MV-4-11 (cell line): ENCODE measurements around the gene TUNAR.
"Not testable (repeated sequence)": the region's sequence is repeated elsewhere in the genome, so short reads cannot be mapped to it uniquely, and the experiment has no call there.

ENCODE experiments used
- DNase-seq: peaks from one replicate; lab custom pipeline; 2025; lab: John Stamatoyannopoulos, UW

Gene TUNAR

DNA sequence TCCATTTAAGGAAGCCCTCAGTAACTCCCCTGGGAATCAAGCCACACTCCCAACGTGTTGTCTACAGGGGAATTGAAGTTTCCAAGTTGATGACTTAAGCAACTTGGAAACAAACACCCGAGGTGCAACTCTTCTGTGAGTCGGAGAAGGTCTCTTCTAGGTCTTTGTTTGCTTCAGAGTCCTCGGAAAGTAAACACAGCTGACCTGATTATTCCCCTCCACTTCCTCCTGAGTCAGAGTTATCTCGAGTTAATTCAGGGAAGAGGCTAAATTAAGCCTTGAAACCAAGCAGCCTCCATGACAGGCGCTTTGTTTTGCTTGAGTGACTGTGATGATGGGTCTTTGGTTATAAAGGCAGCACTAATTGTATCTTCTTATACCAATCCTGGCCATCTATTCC lies 41.8 kb downstream of the TUNAR start:
- DNase-seq = no peak

DNA sequence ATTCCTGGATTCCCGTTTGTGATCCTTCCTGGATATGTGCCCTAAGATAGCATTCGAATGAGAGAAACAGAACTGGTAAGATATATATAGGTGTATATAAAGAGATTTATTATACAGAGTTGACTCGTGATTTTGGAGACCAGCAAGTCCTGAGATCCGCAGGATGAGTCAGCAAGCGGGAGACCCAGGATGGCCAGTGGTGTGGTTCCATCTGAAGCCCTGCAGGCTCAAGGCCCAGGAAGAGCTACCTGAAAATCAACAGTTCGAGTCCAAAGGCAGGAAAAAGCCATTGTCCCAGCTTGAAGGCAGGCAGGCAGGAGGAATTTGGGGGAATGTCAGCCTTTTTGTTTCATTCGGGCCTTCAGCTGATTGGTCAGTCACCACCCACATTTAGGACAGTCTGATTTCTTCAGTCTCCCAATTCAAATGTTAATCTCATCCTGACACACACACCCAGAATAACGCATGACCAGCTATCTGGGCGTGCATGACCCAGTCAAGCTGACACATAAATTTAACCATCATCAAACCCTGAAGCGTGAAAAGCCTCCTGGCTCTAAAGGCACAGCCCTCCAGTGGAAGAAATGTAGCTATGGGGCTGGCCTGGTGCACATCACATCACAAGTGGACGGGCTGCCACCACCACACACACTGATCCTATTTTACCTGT lies 44.3 kb downstream of the TUNAR start:
- no peak for DNase-seq

DNA sequence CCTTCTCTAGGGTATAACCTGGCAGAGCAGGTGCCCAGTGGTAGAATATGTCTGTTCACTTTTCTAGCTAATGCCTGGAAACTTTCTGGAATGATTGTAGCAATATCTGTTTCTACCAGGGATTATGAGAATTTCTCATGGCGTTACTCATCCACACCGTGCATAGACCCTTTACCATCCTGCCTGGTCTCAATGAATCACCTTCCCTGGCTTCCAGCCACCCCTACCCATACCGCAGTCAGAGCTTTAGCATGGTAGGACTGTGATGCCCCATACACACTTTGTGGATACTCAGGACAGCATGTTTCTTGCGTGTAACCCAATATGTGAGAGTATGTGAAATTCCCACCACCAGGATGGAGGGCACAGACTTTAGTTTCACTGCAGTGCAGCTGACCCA lies 45.4 kb downstream of the TUNAR start:
- no peak for DNase-seq

DNA sequence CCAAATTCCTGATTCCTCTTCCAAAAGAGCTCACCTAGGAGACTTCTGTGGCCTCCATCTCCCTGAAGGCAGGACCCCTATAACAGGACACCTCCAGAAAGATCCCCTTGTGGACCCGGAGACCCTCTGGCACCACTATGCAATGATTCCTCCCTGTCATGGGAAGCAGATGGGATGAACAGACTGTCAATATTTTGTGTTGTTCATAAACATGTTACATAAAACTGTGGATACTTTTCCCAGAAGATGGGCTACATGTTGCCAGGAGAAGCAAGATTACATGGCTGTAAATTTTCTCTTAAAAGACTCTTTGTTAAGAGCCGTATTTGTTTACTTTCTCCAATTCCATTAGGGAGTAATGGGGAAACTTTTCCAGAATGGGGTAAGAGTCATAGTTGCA lies 52.1 kb downstream of the TUNAR start:
- no peak for DNase-seq

DNA sequence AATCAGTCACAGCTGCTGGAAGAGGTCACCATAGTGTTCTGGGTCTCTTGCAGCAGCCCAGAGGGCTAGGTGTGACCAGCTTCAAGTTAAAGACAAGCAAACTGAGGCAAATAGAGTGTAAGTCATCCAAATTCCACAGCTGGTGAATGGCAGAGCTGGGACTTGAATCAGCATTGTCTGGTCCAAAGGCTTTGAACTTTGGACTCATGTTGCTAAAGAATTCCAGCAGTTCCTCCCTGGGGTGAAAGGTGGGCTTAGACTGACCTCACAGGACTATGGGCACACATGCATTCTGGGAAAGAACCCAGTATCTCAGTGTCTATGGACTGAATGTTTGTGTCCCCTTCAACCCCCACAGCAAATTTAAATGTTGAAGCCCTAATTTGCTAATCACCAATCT lies 54.8 kb downstream of the TUNAR start:
- DNase-seq = no peak

DNA sequence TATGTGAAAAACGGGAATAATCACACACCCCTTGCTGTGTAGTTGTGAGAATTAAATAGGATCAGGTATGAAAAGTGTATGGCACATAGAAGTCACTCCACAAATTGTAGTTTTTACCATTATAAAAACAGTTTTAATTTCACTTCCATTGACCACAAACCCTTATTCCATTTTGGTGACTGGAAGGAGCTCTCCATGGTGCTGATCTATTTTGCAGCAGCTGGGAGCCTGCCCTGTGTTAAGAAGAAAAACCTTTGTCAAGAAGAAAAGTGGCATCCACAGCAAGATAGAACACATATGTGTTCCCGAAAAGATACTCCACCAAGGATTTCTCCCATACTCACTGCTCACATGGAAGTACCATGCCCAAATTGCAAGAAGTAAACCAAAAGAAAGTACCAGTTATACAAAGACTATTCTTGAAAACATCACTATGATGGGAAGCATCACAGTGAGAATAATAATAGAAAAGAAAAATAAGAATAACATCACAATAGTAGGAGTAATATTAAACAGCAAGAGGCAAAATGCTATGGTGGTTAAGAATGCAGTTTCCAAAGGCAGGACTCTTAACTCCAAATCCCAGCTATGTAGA lies 58.7 kb downstream of the TUNAR start:
- peak; percentile 21 for DNase-seq

DNA sequence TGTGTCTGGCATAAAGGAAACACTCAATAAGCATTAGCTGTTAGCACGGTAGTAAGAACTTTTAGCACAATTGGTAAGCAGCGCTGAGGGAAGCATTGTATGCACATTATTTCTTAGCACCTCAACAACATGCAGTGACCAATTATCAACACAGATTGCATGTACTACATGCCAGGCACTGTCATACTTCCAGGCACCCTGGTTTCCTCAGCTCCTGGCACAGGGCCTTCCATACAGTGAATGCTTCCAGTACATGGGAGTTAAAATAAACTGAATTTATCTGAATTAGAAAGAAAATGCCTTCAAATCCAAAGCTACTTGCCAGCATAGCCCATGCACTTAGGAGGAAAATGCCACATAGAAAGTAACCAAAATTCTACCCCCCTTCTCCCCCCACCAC lies 59.4 kb downstream of the TUNAR start:
- DNase-seq = no peak

DNA sequence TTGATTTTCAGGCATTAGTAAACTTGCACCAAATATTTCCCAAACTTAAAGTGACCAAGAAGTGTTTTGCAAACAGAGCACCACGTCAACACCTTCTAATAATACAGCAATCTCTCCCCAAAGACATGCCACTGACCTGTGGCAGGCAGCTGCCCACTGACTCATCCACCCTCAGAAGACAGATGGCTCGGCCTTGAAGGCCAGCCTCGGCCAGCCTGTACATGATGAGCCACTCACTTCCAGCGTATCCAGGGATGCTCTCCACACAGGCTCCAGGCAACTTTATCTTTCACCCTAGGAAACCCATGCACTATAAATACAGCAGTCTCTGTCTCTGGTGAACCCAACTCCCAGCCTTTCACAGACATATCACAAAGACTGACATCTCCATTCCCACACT lies 62.7 kb downstream of the TUNAR start:
- DNase-seq = no peak

DNA sequence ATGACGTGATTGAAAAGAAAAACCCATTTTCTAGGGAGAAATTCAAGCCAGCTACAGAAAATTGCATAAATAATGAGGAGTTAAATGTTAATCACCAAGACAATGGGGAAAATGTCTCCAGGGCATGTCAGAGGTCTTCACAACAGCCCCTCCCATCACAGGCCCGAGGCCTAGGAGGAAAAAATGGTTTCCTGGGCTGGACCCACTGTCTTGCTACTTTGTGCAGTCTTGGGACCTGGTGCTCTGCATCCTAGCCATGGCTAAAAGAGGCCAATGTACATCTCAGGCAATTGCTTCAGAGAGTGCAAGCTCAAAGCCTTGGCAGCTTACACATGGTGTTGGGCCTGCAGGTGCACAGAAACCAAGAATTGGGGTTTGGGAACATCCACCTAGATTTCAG lies 65.3 kb downstream of the TUNAR start:
- DNase-seq = no peak

DNA sequence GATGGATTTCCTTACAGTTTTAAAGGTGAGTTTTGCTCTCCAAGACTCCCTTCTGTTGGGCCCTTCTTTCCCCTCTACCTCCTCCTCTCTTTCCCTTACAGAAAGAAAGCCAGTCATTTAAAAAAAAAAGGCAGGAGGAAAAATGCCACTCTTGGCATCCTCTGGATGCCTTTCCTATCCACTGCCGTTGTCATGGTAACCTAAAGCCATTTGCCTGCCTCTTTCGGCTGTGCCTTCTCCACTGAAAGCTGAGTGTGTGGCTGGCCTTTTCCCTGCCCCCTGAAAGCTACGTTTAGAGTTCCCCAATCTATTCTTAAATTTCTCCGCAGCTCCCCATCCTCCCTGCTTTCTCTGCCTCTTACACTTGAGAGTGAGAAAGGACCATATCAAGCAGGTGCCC lies 67.1 kb downstream of the TUNAR start:
- no peak for DNase-seq

DNA sequence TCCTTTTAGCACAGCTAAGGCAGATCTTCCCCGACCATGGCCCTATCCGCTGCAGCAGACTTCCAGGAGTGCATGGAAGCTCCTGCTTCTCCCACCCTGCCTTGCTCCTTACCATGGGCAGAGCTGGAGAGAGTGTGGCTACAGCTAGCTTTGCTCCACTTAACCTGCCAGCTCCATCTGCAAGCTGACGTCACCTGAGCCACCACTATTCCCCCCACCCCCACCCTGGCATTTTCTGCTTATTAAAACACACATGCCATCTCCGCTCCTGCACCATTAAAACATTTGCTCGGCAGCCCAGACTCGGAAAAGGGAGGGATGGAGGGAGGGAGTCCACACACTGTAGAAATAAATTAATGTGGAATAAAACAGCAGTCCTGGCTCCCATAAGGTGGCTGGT lies 67.8 kb downstream of the TUNAR start:
- no peak for DNase-seq

DNA sequence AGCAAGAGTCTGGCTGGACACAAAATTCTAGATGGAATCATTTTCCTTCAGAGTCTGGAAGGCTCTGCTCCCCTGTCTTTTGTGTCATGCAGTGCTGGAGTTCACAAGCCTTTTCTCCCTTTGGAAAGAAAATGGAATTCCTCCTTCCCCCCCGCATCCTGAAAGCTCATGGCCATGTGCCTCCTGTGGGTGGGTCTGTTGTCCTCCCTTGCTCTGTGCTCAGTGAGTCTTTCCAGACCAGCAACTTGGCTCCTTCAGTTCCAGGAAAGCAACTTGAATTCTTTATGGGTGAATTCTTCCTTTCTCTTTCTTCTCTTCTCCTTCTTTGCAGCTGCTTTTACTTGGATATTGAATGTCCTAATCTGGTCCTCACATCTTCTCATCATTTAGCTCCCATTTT lies 70.2 kb downstream of the TUNAR start:
- DNase-seq = no peak

DNA sequence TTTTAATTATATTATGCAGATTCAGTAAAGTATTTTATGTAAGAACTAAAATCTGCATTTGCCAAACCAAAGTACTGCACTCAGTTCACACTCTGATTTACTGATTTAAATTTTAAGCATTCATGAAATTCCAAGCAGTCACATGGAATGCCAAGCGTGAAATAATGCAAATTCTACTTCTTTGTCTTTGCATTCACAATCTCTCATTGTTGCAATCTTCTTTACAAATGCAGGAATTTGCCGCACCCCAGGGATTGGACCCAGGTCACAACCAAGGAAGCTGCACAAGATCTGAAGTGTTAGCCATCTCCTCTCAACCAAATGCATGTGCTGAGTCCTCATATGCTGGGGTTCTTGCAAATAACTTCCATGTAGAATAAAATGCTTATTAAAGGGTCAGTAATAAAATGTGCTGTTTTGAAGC lies 71.9 kb downstream of the TUNAR start:
- DNase-seq = no peak

DNA sequence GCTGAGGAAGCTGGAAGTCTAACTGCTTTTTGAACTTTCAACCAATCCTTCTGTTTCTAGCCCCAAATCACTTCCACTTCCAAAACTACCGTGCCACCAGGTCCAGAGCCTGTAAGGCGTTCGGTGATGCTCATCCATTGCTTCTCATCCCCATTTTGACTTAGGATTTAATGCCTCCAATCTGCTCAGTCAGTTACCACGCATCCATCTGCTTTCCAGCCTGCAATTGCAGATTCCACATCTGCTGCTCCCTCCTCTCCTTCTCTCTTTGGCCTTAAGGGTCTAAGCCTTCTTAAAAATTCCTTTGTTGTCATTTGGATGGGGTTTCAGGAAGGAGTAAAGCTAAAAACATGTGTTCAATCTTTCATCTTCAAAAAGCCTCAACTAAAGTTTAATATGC lies 74.7 kb downstream of the TUNAR start:
- DNase-seq = no peak

DNA sequence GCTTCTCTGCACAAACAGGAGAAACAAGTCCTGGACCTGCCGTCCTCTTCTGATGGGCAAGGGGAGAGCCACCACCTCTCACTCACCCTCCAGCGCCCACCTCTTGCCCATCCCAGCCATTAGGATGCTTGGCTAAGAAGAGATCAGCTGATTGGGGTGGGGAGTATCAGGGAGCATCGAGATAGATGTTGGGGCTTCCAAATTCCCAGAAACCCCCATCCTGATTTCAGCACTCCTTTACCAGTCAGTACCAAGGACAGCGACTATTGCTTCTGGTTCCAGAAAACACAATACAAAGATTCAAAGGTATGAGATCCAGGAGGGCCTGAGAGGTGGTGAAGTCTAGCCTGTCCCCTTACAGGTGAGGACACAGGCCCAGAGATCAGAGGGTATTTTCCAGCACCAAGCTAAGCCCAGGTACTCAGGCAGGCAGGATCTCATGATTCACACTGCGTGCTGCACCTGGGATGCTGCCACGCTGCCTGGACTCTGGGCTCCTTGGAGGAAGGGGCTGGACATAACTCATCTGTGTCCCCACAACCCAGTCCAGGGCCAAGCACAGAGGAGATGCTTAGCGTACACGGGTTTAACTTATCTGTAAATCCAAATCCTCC lies 76.6 kb downstream of the TUNAR start:
- DNase-seq = no peak

DNA sequence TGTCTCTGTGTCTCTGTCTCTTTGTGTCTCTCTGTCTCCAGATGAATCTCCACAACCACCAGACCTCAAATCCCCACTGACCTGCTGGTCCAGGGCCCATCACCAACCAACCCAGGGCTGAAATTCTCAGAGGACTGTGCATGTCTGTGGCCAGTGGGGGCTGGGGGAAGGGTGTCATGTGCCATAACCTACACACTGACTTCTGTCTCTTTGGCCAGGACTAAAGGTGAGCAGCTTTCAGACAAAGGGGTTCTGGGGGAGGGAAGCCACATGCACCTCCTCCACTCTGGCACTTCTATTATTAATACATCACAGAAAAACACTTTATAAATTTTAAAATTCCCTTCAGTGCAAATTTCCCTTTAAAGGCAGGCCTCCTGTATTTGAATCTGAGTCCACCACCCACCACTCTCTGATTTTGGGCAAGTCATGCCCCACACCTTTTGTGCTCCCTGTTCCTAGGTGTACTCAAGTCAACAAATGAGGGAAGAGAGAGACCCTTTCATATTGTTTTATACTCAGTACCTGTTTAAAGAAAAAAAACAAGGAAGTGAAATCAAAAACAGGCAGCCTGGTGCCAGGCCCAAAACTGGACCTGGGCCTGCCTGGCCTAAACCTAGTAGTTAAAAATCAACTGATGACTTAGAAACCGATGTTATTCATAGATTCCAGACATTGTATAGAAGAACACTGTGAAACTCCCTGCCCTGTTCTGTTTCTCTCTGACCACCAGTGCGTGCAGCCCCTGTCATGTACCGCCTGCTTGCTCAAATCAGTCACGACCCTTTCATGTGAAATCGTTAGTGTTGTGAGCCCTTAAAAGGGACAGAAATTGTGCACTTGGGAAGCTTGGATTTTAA lies 80.2 kb downstream of the TUNAR start:
- no peak for DNase-seq

DNA sequence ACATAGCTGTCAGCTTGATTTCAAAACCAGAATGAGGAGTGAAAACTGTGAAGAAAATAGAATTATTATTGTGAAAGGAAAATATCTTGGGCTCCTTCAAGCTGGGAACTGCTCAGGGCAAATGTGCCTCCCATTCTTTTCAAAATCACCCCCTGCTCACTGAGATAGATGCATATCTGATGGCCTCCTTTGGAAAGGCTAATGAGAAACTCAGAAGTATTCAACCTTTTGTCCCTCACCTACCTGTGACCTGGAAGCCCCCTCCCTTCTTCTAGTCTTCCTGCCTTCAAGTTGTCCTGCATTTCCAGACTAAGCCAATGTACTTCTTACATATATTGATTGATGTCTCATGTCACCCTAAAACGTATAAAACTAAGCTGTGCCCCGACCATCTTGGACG lies 81.5 kb downstream of the TUNAR start:
- no peak for DNase-seq

DNA sequence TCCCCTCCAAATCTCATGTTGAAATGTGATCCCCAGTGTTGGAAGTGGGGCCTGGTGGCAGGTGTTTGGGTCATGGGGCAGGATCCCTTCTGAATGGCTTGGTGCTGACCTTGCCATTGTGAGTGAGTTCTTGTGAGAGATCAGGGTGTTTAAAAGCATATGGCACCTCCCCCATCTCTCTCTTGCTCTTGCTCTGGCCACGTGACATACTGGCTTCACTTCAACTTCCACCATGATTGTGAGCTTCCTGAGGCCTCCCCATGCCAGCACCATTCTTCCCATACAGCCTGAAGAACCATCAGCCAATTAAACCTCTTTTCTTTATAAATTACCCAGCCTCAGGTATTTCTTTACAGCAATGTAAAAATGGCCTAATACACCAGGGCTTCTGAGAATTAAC lies 82.7 kb downstream of the TUNAR start:
- no peak for DNase-seq

DNA sequence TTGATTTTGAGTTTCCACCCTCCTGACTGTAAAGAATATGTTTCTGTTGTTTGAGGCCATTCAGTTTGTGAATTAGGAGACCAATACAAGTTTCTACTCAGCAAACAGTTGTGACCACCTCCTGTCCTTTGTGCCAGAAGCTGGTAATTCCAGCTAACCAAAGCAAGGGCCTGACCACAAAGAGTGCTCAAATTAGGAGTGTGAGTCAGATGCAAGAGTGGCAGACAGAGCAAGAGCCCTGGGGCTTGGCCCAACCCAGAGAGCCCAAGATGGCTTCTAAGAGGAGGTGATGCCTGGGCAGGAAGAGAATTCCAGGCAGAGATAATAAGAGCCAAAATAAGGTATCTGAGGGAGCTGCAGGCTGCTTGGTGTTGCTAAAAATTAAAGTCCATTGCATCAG lies 84.8 kb downstream of the TUNAR start:
- no peak for DNase-seq

DNA sequence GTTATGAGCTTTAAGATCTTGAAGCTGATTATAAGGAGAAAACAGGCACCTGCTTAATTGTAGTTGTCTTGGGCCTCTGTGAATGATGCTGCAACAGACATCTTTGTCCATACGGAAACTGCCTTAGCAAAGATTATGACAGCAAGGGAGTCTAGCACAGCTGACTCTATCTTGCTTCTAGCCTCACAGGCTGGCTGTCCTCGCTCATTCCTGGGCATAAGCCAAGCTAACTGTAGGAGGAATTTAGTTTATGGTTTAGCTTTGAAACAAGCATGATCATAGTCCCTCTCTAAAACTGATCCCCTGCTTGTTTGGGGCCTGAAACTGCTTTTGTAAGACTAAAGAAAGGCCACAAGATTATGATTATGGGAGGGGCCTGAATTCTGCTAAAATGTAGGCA lies 88.3 kb downstream of the TUNAR start:
- no peak for DNase-seq

DNA sequence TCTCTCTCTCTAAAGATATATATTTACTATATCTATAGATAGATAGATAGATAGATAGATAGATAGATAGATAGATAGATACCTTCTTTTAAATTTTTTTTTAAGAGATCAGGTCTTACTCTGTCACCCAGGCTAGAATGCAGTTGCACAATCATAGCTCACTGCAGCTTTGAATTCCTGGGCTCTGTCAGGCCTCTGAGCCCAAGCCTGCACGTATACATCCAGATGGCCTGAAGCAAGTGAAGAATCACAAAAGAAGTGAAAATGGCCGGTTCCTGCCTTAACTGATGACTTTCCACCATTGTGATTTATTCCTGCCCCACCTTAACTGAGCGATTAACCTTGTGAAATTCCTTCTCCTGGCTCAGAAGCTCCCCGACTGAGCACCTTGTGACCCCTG lies 91.4 kb downstream of the TUNAR start:
- DNase-seq = not testable (repeated sequence)
